NB4 (cell line): ENCODE results near the gene TBC1D1.

Experiments
- POLR2A ChIP-seq: IDR thresholded peaks from 2 replicates; pipeline ENCODE4 v1.6.1; 2011; ENCODE audit warnings: mild to moderate bottlenecking; ENCODE audit not compliant: insufficient read length; ENCODE audit errors: extremely low read depth
- TF ChIP-seq, protein P1 (sequence below): IDR thresholded peaks from one replicate; pipeline ENCODE4 v1.5.1; 2012; ENCODE audit warnings: low read depth, low read length

- TF ChIP-seq, protein P1, sequence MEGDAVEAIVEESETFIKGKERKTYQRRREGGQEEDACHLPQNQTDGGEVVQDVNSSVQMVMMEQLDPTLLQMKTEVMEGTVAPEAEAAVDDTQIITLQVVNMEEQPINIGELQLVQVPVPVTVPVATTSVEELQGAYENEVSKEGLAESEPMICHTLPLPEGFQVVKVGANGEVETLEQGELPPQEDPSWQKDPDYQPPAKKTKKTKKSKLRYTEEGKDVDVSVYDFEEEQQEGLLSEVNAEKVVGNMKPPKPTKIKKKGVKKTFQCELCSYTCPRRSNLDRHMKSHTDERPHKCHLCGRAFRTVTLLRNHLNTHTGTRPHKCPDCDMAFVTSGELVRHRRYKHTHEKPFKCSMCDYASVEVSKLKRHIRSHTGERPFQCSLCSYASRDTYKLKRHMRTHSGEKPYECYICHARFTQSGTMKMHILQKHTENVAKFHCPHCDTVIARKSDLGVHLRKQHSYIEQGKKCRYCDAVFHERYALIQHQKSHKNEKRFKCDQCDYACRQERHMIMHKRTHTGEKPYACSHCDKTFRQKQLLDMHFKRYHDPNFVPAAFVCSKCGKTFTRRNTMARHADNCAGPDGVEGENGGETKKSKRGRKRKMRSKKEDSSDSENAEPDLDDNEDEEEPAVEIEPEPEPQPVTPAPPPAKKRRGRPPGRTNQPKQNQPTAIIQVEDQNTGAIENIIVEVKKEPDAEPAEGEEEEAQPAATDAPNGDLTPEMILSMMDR = no peak
- no peak for TF ChIP-seq POLR2A
Observed at GRCh38 chr4:37924946-37925345, 34.1 kb downstream of the TBC1D1 start.
